Activated CD8-positive, alpha-beta memory T cell treated with anti-CD3 and anti-CD28 coated beads, Interleukin-2, amount 10 ng/mL, durations not matched to agents 7 days and 5 days (primary cell): ENCODE results near the gene CACNA2D3. TPM values are rescaled to one million over a fixed set of nuclear protein-coding genes. Genes with fewer than 3 reads are reported as not detected.
"Not testable (repeated sequence)": the region's sequence is repeated elsewhere in the genome, so short reads cannot be mapped to it uniquely, and the experiment has no call there.

Experiments used
- ATAC-seq: fragments of 150-1000 bp; cut with Tn5 transposase; one replicate; pipeline ENCODE4 v1.10.0; 2021; ENCODE audit warnings: moderate library complexity
- CTCF ChIA-PET: fragments of 350-600 bp; sonication (Branson Sonifier 250); formaldehyde crosslinking; loops from one replicate; lab custom pipeline; 2021; ENCODE audit warnings: antibody characterized with exemption; lab: Charles Lee
- DNase-seq: peaks from one replicate; pipeline ENCODE4 v3.0.0-alpha.2; 2020
- H3K27ac Mint-ChIP-seq: one replicate; pipeline ENCODE4 v1.8.0; 2021; ENCODE audit warnings: mild to moderate bottlenecking, mixed read lengths
- H3K27me3 Mint-ChIP-seq: one replicate; pipeline ENCODE4 v1.8.0; 2021; ENCODE audit warnings: mixed read lengths
- H3K36me3 Mint-ChIP-seq: one replicate; pipeline ENCODE4 v1.8.0; 2021; ENCODE audit warnings: mild to moderate bottlenecking, mixed read lengths
- H3K4me1 Mint-ChIP-seq: one replicate; pipeline ENCODE4 v1.8.0; 2021; ENCODE audit warnings: mixed read lengths
- H3K4me3 Mint-ChIP-seq: one replicate; pipeline ENCODE4 v1.8.0; 2021; ENCODE audit warnings: mild to moderate bottlenecking, moderate library complexity, mixed read lengths
- H3K9me3 Mint-ChIP-seq: one replicate; pipeline ENCODE4 v1.8.0; 2022; ENCODE audit warnings: low read depth, mixed read lengths
- total RNA-seq, 2 experiments: library from RNA; stranded (reverse); gene quantifications; one replicate each; pipeline ENCODE4 v1.2.3, GENCODE V29; 2021

CACNA2D3 gene
- total RNA-seq, 2 experiments from 2014 or later = not detected

- Mint-ChIP-seq H3K36me3 (no peaks in the 10 kb centered on the region), H3K27ac (no peak overlapping the region), H3K27me3 (no peaks in the 10 kb centered on the region), H3K4me1 (no peaks in the 10 kb centered on the region), H3K9me3 (peaks cover 2% of the 10 kb centered on the region), H3K4me3 (no peak overlapping the region)
- no peak for ATAC-seq
- CTCF ChIA-PET = no interaction called here
- DNase-seq = no peak
These were observed 983.3 kb downstream of the CACNA2D3 start for GRCh38 chr3:55105647-55106046.

GRCh38 chr3:55107187-55107586 lies 984.8 kb downstream of the CACNA2D3 start:
- no peaks in the 10 kb centered on the region for H3K4me1 Mint-ChIP-seq
- CTCF ChIA-PET = no interaction called here

GRCh38 chr3:55111906-55112305 lies 989.6 kb downstream of the CACNA2D3 start:
- H3K36me3 Mint-ChIP-seq, H3K27ac Mint-ChIP-seq, H3K27me3 Mint-ChIP-seq, H3K9me3 Mint-ChIP-seq, DNase-seq, CTCF ChIA-PET, H3K4me1 Mint-ChIP-seq, H3K4me3 Mint-ChIP-seq, ATAC-seq: not testable (repeated sequence)

More at GRCh38 chr3:55107187-55107586, 984.8 kb downstream of the CACNA2D3 start:
- Mint-ChIP-seq H3K27ac (no peak overlapping the region), H3K9me3 (peaks cover 2% of the 10 kb centered on the region), H3K27me3 (no peaks in the 10 kb centered on the region), H3K36me3 (no peaks in the 10 kb centered on the region), H3K4me3 (no peak overlapping the region)
- DNase-seq (no peak), ATAC-seq (no peak)

- H3K9me3 Mint-ChIP-seq = peaks cover 3% of the 10 kb centered on the region
- H3K4me3 Mint-ChIP-seq = no peak overlapping the region
- ATAC-seq (no peak), DNase-seq (no peak)
- no peaks in the 10 kb centered on the region for H3K27me3 Mint-ChIP-seq
- H3K4me1 Mint-ChIP-seq = no peaks in the 10 kb centered on the region
- CTCF ChIA-PET = no interaction called here
- no peak overlapping the region for H3K27ac Mint-ChIP-seq
- no peaks in the 10 kb centered on the region for H3K36me3 Mint-ChIP-seq
These were observed 996.1 kb downstream of the CACNA2D3 start for GRCh38 chr3:55118451-55118850.

- H3K4me1 Mint-ChIP-seq = no peaks in the 10 kb centered on the region
- H3K4me3 Mint-ChIP-seq = no peak overlapping the region
- H3K9me3 Mint-ChIP-seq = peaks cover 3% of the 10 kb centered on the region
- H3K27ac Mint-ChIP-seq = no peak overlapping the region
- DNase-seq = no peak
- CTCF ChIA-PET = no interaction called here
- H3K27me3 Mint-ChIP-seq = no peaks in the 10 kb centered on the region
- no peak for ATAC-seq
- H3K36me3 Mint-ChIP-seq = no peaks in the 10 kb centered on the region
These were observed 996.9 kb downstream of the CACNA2D3 start for GRCh38 chr3:55119268-55119667.

- no peaks in the 10 kb centered on the region for H3K27me3 Mint-ChIP-seq
- DNase-seq = no peak
- CTCF ChIA-PET = no interaction called here
These were observed 1000.0 kb downstream of the CACNA2D3 start for GRCh38 chr3:55122312-55122711.

More at GRCh38 chr3:55122312-55122711, 1000.0 kb downstream of the CACNA2D3 start:
- no peak for ATAC-seq
- Mint-ChIP-seq H3K36me3 (no peaks in the 10 kb centered on the region), H3K27ac (no peak overlapping the region), H3K4me1 (no peaks in the 10 kb centered on the region), H3K9me3 (peaks cover 5% of the 10 kb centered on the region), H3K4me3 (no peak overlapping the region)

Other genes starting within 250 kb of the CACNA2D3 start
- gene ACTR8, start 240.4 kb upstream of the CACNA2D3 start, total RNA-seq = 10 to 100 TPM; 28.9 to 42.2 TPM
- 10 to 100 TPM; 56.5 to 60.0 TPM for gene SELENOK, start 230.7 kb upstream of the CACNA2D3 start, total RNA-seq